NCI-H69 (cell line): ENCODE results near the gene PCCA.
"Not testable (repeated sequence)": the region's sequence is repeated elsewhere in the genome, so short reads cannot be mapped to it uniquely, and the experiment has no call there.

Experiments used
- DNase-seq: peaks from one replicate; lab custom pipeline; 2025; lab: John Stamatoyannopoulos, UW

The PCCA gene

GRCh38 chr13:100306434-100306999 lies 217.6 kb downstream of the PCCA start:
- DNase-seq: peak; percentile 86

GRCh38 chr13:100314132-100314910 lies 225.4 kb downstream of the PCCA start:
- DNase-seq: peak; percentile 69

- DNase-seq: peak; percentile 53
Observed at GRCh38 chr13:100315522-100315921, 226.6 kb downstream of the PCCA start.

GRCh38 chr13:100318473-100318872 lies 229.6 kb downstream of the PCCA start:
- DNase-seq: not testable (repeated sequence)

DNA sequence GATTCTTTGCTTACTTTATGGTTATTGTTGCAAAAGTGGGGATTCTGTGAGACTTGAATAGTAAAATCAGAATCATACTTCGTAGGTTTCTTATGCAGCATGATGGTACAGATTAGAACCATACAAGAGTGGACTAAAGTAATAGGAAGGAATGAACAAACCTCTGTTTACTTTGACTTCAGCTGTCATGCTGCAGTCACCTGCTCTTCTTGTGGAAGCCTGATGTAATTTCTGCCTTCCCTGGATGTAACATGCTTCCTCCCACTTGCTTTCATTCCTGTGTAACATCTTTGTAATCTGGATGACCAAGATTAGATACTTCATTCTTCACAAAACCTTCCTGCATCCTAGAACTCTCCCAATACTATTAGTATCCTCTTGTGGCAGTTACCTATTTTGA lies 235.0 kb downstream of the PCCA start:
- no peak for DNase-seq

DNA sequence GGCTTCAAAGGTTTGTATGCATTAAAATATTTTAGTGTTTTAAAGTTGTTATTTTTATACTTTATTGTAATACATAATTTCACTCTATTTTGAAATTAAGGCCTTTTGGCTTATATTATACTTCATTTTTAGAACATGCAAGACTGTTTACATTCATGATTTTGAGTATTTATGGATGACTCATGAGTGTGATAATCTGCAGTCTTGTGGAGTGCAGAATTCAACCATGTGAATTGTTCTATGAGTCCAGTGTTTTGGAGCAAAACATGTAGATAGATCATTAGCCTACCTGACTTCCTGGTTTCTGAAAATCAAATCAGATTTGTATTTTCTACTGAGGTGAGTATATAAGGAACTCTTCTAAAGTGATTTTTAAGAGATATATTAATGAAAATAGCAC lies 241.8 kb downstream of the PCCA start:
- DNase-seq: peak; percentile 23

GRCh38 chr13:100333141-100333540 lies 244.2 kb downstream of the PCCA start:
- peak; percentile 90 for DNase-seq

GRCh38 chr13:100334214-100334613 lies 245.3 kb downstream of the PCCA start:
- DNase-seq: peak; percentile 96

DNA sequence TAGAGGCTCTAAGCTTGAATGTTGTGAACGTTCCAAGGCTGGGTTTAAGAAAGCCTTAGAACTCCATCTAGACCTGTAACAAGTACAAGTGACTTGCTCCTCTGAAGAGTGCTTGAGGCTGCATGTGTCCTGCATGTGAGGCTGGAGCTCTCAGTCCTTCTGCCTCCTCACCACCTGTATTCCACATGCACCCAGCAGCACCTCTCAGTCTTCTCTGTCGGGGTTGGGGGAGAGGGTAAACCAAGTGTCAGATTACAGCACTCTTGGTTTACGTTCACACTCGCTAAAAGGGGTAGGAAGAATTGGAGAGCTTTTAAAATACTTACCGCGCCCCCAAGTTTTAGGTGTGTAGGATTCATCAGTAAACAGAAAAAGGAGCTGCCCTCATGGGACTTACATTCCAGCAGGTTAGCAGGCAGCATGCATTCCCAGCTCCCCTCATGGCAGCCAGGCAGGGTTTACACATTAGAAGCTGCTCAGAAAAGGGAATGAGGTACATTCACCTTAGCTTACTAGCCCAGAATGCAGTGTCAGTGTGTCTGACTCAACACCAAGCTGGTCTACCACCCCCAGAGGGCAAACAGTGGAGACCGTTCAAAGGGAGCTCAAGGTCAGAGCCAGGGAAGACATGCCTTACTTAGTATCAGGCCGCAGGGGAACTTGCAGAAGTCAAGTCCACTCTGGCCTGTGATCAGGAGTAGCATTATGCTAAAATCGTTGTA lies 248.1 kb downstream of the PCCA start:
- DNase-seq: no peak

DNA sequence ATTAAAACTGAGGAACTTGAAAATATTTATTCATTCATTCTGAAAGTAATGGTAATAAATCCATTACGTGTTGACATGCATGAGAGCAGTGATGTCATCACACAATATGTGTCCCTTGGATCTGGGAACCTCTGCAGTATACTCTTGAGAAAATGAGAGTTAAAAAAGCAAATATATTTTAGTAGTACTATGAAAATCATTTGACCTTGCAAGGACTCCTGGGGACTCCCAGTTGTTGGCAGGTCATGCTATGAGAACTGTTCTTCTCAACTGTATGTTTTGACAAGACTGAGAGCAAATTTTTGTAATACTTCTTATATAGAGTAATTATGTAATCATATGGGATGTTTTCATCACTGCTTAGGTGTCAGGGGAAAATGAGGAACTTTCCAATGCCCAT lies 249.4 kb downstream of the PCCA start:
- no peak for DNase-seq

DNA sequence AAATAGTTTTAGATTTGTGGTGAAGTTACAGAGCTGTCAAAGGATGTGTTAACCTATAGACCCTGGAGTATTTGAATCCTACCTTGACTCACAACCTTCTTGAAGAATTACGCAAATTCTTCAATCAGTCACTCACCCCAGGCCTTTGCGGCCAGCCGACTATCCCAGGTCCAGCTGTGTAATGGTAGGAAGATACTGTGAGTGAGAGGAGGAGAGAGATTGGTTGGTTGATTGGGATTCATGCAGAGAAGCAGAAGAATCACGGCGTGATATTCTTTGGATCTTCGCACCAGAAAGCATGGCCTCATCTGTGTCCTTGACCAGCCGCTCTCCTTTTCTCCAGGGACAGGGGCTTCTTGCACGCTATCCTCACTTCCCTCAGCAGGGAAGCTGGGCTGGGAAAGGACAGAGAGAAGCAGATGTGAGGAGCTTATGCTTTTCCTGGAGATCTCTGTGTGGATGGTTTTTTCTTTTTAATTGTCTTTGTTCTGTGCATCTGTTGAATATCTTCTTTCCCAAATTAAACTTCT lies 250.6 kb downstream of the PCCA start:
- no peak for DNase-seq

GRCh38 chr13:100340865-100341264 lies 252.0 kb downstream of the PCCA start:
- no peak for DNase-seq

DNA sequence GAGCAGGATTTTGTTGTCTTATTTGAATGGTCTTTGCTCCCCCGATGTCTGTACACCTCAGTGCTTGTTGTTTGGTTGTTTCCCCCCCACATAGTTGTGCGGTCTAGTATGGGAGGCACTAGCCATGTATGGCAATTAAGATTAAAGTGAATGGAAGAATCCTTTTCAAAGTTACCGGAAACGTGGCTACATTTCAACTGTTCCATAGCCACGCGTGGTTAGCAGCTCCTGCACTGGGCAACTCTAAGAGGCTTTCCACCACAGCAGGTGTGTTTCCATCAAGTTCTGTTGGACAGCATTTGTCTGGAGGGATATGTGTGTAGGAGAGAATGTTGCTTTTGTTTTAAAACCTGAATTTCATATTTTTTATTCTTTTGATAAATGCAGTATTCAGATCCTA lies 252.4 kb downstream of the PCCA start:
- no peak for DNase-seq

GRCh38 chr13:100344544-100344943 lies 255.7 kb downstream of the PCCA start:
- no peak for DNase-seq

DNA sequence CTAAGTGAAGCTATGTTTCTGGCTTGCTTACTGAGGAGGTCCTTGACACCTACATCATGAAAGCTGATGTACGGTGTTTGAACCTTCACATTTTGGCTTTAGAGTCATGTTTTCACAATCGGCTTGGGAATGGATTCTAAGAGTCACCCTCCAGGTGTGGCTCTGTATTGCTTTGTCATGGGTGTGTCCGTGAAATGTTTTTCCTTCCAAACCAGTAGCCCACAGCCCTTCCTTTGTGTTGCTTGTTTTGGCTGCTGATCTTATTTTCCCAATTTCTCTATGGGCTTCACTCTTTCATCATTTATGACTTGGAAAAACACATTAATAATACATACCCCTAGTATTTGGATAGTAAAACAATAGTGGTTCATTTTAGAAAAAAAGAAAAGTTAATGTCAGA lies 259.1 kb downstream of the PCCA start:
- DNase-seq: peak; percentile 81

DNA sequence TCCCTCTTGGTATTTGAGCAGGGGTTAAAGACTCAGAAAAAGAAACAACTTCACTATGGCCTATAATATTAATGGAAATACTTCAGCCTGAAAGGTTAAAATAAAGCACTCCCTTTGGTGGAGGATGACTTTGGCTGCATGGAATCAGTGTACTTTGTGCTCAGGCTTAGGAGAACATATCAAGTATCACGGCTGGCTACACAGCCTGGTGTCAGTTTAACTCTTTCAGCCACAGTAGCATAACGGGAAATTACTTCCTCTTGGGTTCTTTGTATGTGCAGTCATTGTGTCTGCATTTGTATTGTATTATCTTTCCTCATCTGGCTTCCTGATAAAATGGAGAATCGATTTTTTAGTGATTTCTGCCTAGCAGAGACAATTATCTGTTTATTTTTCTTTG lies 260.7 kb downstream of the PCCA start:
- peak; percentile 42 for DNase-seq

- DNase-seq: peak; percentile 64
Observed at GRCh38 chr13:100350601-100351000, 261.7 kb downstream of the PCCA start.

GRCh38 chr13:100356426-100356825 lies 267.5 kb downstream of the PCCA start:
- no peak for DNase-seq

DNA sequence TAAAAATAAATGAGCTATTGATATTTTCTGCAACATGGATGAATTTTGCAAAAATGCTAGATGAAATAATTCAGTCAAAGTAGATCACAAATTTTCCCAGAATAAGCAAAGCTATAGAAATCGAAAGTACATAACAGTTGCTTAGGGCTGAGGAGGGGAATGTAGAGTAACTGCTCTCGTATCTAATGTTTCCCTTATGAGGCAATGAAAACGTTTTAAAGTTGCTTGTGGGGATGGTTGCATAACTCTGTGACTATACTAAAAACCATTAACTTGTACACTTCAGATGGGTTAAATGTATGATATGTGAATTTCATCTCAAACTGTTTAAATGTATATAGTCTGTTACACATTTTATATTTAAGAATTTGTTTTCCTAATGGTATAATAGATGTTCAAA lies 268.0 kb downstream of the PCCA start:
- DNase-seq: no peak

DNA sequence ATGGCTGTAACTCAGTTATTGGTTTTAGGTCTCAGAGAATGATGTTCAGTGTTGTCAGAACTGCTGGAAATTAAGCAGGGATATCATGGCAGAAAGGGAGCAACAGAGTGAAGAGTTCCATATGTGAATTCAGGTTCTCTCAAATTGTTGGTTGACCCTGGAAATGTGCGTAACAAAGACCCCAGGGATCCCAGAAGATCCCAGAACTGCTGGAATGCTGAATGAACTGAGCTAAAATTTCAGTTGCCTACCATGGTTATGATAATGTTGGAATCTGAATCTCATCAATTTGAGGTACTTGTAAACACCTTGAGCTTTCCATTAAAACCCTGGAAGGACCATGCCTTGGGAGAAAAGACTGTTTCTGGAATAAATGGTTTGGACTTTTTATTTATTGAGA lies 268.9 kb downstream of the PCCA start:
- DNase-seq: no peak

- no peak for DNase-seq
Observed at GRCh38 chr13:100361504-100361903, 272.6 kb downstream of the PCCA start.

DNA sequence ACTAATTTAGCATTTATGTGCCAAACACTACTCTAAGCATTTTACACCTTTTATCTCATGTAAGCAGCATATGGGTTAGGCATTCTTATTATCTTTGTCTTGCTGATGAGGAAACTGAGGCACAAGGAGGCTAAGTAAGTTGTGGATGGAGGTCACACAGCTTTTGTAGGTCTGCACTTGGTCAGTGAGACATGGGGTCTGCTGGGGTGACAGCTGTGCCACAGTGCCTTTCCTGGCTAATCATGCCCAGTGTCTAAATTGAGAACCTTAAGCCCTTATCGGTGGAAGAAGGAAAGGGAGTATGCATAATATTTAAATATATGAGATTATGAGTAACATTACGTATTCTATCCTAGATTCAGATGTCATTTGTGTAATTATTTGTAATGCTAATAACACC lies 273.5 kb downstream of the PCCA start:
- no peak for DNase-seq

GRCh38 chr13:100362781-100363180 lies 273.9 kb downstream of the PCCA start:
- DNase-seq: peak; percentile 18
